Measurements from ENCODE around the gene EBI3. TPM values are rescaled to one million over a fixed set of nuclear protein-coding genes. Genes with fewer than 3 reads are reported as not detected.

EBI3 gene
- total RNA-seq, 1 experiment from 2014 or later = not detected

- no peaks in the 10 kb centered on the region for H3K9me2 ChIP-seq (replicated peaks; ENCODE audit: low read length)
- ChIA-PET POLR2A (ENCODE audit: unreplicated experiment) (no interaction called here), CTCF (interaction anchor here (0.6 kb wide), 1 partner anchor 290 kb away, joined by 21 read pairs; no protein-coding TSS in a partner anchor)
- no peaks in the 10 kb centered on the region for H3K9me3 ChIP-seq (ENCODE audit: low read length)
- H4K20me1 ChIP-seq (ENCODE audit: low read length) = no peaks in the 10 kb centered on the region
- no peaks in the 10 kb centered on the region for H3F3A ChIP-seq (ENCODE audit: low read length, unreplicated experiment)
- H3K27me3 ChIP-seq (ENCODE audit: low read length) = peaks cover 9% of the 10 kb centered on the region
- no TSS peak for BruUV-seq (replicated peaks)
- no peak overlapping the region for H3K4me2 ChIP-seq (ENCODE audit: low read length)
- ATAC-seq = no peak
- no peak for TF ChIP-seq CTCF (conservative IDR thresholded peaks at IDR 0.05; ENCODE audit: low read depth, low read length)
- no peak for TF ChIP-seq EZH2phosphoT487 (IDR thresholded peaks at IDR 0.05; ENCODE audit: borderline replicate concordance, low read length)
- no peak for TF ChIP-seq EZH2 (IDR thresholded peaks at IDR 0.05; ENCODE audit: low read length, unreplicated experiment)
- DNase-seq = no peak
- intact Hi-C loops (cut with micrococcal nuclease) = no loop called here
- no peaks in the 10 kb centered on the region for H3K4me1 ChIP-seq (ENCODE audit: insufficient read depth, low read length)
- no peak overlapping the region for H3K9ac ChIP-seq (ENCODE audit: low read length)
- H3K36me3 ChIP-seq (ENCODE audit: low read depth, low read length) = no peaks in the 10 kb centered on the region
- H3K4me3 ChIP-seq (ENCODE audit: low read length) = no peak overlapping the region
- H3K27ac ChIP-seq (ENCODE audit: low read length) = no peak overlapping the region
- no peak overlapping the region for H2AFZ ChIP-seq (ENCODE audit: low read length)
- no peaks in the 10 kb centered on the region for H3K79me2 ChIP-seq (ENCODE audit: low read length)
Measured at GRCh38 chr19:4278010-4278409, 48.7 kb downstream of the EBI3 start.

- H3K4me3 ChIP-seq (ENCODE audit: low read length) = no peak within 1 kb of the TSS
- ATAC-seq = no peak
Measured at GRCh38 chr19:4278419-4279266, 49.3 kb downstream of the EBI3 start, which contains the start of gene SHD. SHD (plus strand) TSS chr19:4279266; CDS start chr19:4280064, 798 bp downstream.

More at GRCh38 chr19:4278419-4279266, 49.3 kb downstream of the EBI3 start, which contains the start of gene SHD:
- no peaks in the 10 kb centered on the region for H4K20me1 ChIP-seq (ENCODE audit: low read length)
- no peaks in the 10 kb centered on the region for H3K9me3 ChIP-seq (ENCODE audit: low read length)
- intact Hi-C loops (cut with micrococcal nuclease) = no loop called here
- no peak within 1 kb of the TSS for H3K27ac ChIP-seq (ENCODE audit: low read length)
- no peaks in the 10 kb centered on the region for H3K79me2 ChIP-seq (ENCODE audit: low read length)
- no peak within 1 kb of the TSS for H3K4me2 ChIP-seq (ENCODE audit: low read length)
- no peaks in the 10 kb centered on the region for H3K4me1 ChIP-seq (ENCODE audit: insufficient read depth, low read length)
- DNase-seq = no peak
- no peaks in the 10 kb centered on the region for H3K9me2 ChIP-seq (replicated peaks; ENCODE audit: low read length)
- CTCF ChIA-PET = no interaction called here
- H3K27me3 ChIP-seq (ENCODE audit: low read length) = peaks cover 9% of the 10 kb centered on the region
- no peak within 1 kb of the TSS for H2AFZ ChIP-seq (ENCODE audit: low read length)
- no peak for TF ChIP-seq EZH2 (IDR thresholded peaks at IDR 0.05; ENCODE audit: low read length, unreplicated experiment)
- no peak for TF ChIP-seq CTCF (conservative IDR thresholded peaks at IDR 0.05; ENCODE audit: low read depth, low read length)
- TF ChIP-seq EZH2phosphoT487 (IDR thresholded peaks at IDR 0.05; ENCODE audit: borderline replicate concordance, low read length) = no peak
- no peaks in the 10 kb centered on the region for H3K36me3 ChIP-seq (ENCODE audit: low read depth, low read length)
- POLR2A ChIA-PET (ENCODE audit: unreplicated experiment) = no interaction called here
- no TSS peak for BruUV-seq (replicated peaks)
- no peak within 1 kb of the TSS for H3K9ac ChIP-seq (ENCODE audit: low read length)
- H3F3A ChIP-seq (ENCODE audit: low read length, unreplicated experiment) = no peaks in the 10 kb centered on the region

All from PC-3 (cell line).